HL-60 (cell line): ENCODE data around the gene AQP1.

Experiments used
- CTCF ChIP-seq: IDR thresholded peaks from one replicate; pipeline ENCODE4 v1.5.1; 2011; ENCODE audit warnings: low read length, control low read depth, inconsistent platforms; ENCODE audit not compliant: insufficient read depth
- GABPA ChIP-seq: IDR thresholded peaks from 2 replicates; pipeline ENCODE4 v1.6.1; 2012; ENCODE audit warnings: low read depth
- POLR2AphosphoS5 ChIP-seq: IDR thresholded peaks from 2 replicates; pipeline ENCODE4 v1.6.1; 2012; ENCODE audit warnings: low read depth
- SPI1 ChIP-seq: IDR thresholded peaks from 2 replicates; pipeline ENCODE4 v1.6.1; 2012; ENCODE audit warnings: low read depth, mild to moderate bottlenecking, borderline replicate concordance

GRCh38 chr7:30927040-30927439 is 15.4 kb downstream of the AQP1 start:
- TF ChIP-seq CTCF (no peak), POLR2AphosphoS5 (no peak), GABPA (no peak), SPI1 (no peak)
